H9 (cell line): Measurements from ENCODE around the gene ANTXR2. TPM values are rescaled to one million over a fixed set of nuclear protein-coding genes. Genes with fewer than 3 reads are reported as not detected.

ENCODE experiments used
- DNase-seq: peaks from one replicate; pipeline ENCODE4 v3.0.0-alpha.2; 2017
- H2AFZ ChIP-seq: one replicate; pipeline ENCODE4 v1.6.1; 2013; ENCODE audit warnings: mild to moderate bottlenecking, low read length, control low read depth, moderate library complexity
- H2AK5ac ChIP-seq: 2 replicates; pipeline ENCODE4 v1.6.1; 2013; ENCODE audit warnings: low read length, control low read depth, mixed read lengths; ENCODE audit not compliant: insufficient read length
- H2BK120ac ChIP-seq: one replicate; pipeline ENCODE4 v1.6.1; 2013; ENCODE audit warnings: low read depth, mild to moderate bottlenecking, low read length, control low read depth, inconsistent platforms; ENCODE audit not compliant: poor library complexity, severe bottlenecking
- H2BK12ac ChIP-seq: 2 replicates; pipeline ENCODE4 v1.6.1; 2013; ENCODE audit warnings: low read length, control low read depth, mixed read lengths, low read depth; ENCODE audit not compliant: insufficient read length
- H2BK15ac ChIP-seq: 2 replicates; pipeline ENCODE4 v1.6.1; 2013; ENCODE audit warnings: low read depth, low read length, control low read depth
- H2BK20ac ChIP-seq: one replicate; pipeline ENCODE4 v1.6.1; 2013; ENCODE audit warnings: low read depth, mild to moderate bottlenecking, low read length, control low read depth, inconsistent platforms; ENCODE audit not compliant: poor library complexity, severe bottlenecking
- H2BK5ac ChIP-seq: 2 replicates; pipeline ENCODE4 v1.6.1; 2013; ENCODE audit warnings: low read length, control low read depth, mixed read lengths; ENCODE audit not compliant: insufficient read length
- H3K14ac ChIP-seq: 2 replicates; pipeline ENCODE4 v1.6.1; 2013; ENCODE audit warnings: low read length, control low read depth; ENCODE audit not compliant: insufficient read depth
- H3K18ac ChIP-seq: 2 replicates; pipeline ENCODE4 v1.6.1; 2013; ENCODE audit warnings: low read depth, mild to moderate bottlenecking, mixed read lengths, low read length, control low read depth; ENCODE audit not compliant: insufficient read length
- H3K23ac ChIP-seq: 2 replicates; pipeline ENCODE4 v1.6.1; 2013; ENCODE audit warnings: low read length, control low read depth, mixed read lengths, low read depth; ENCODE audit not compliant: insufficient read length
- H3K23me2 ChIP-seq: 2 replicates; pipeline ENCODE4 v1.6.1; 2013; ENCODE audit warnings: low read depth, mild to moderate bottlenecking, mixed read lengths, low read length, control low read depth; ENCODE audit not compliant: insufficient read length, poor library complexity, severe bottlenecking
- H3K27ac ChIP-seq: 2 replicates; pipeline ENCODE4 v1.5.1; 2013; ENCODE audit warnings: low read length, control low read depth, mixed read lengths, low read depth; ENCODE audit not compliant: insufficient read length
- H3K27me3 ChIP-seq: 2 replicates; pipeline ENCODE4 v1.6.1; 2013; ENCODE audit warnings: low read length, control low read depth, inconsistent platforms; ENCODE audit not compliant: insufficient read depth
- H3K4ac ChIP-seq: 2 replicates; pipeline ENCODE4 v1.6.1; 2013; ENCODE audit warnings: low read depth, mild to moderate bottlenecking, control low read depth, inconsistent platforms, low read length, moderate library complexity
- H3K4me1 ChIP-seq: 2 replicates; pipeline ENCODE4 v1.6.1; 2013; ENCODE audit warnings: low read length, control low read depth, inconsistent platforms; ENCODE audit not compliant: insufficient read depth
- H3K4me2 ChIP-seq: 2 replicates; pipeline ENCODE4 v1.6.1; 2013; ENCODE audit warnings: low read length, control low read depth, mixed read lengths; ENCODE audit not compliant: insufficient read length, insufficient read depth
- H3K56ac ChIP-seq: 2 replicates; pipeline ENCODE4 v1.6.1; 2013; ENCODE audit warnings: low read depth, mild to moderate bottlenecking, mixed read lengths, low read length, control low read depth; ENCODE audit not compliant: insufficient read length
- H3K79me1 ChIP-seq: 2 replicates; pipeline ENCODE4 v1.6.1; 2013; ENCODE audit warnings: low read depth, mild to moderate bottlenecking, moderate library complexity, low read length, control low read depth, inconsistent platforms; ENCODE audit not compliant: insufficient read depth, poor library complexity, severe bottlenecking
- H3K79me2 ChIP-seq: 2 replicates; pipeline ENCODE4 v1.6.1; 2013; ENCODE audit warnings: low read length, control low read depth, inconsistent platforms; ENCODE audit not compliant: insufficient read depth
- H3K9ac ChIP-seq: 2 replicates; pipeline ENCODE4 v1.6.1; 2013; ENCODE audit warnings: low read length, control low read depth, mixed read lengths; ENCODE audit not compliant: insufficient read length; ENCODE audit errors: extremely low read depth
- H3K9me3 ChIP-seq: one replicate; pipeline ENCODE4 v1.6.1; 2013; ENCODE audit warnings: low read depth, low read length, inconsistent platforms; ENCODE audit not compliant: control insufficient read depth
- H3T11ph ChIP-seq: one replicate; pipeline ENCODE4 v1.6.1; 2013; ENCODE audit warnings: mild to moderate bottlenecking, low read length, control low read depth, inconsistent platforms
- H4K20me1 ChIP-seq: one replicate; pipeline ENCODE4 v1.6.1; 2013; ENCODE audit not compliant: control insufficient read depth, insufficient read length, insufficient read depth
- H4K5ac ChIP-seq: 2 replicates; pipeline ENCODE4 v1.6.1; 2013; ENCODE audit warnings: low read depth, mild to moderate bottlenecking, mixed read lengths, low read length, control low read depth; ENCODE audit not compliant: insufficient read length
- H4K8ac ChIP-seq: replicated peaks from 2 replicates; pipeline ENCODE4 v1.6.1; 2013; ENCODE audit warnings: low read length, control low read depth, mixed read lengths, low read depth; ENCODE audit not compliant: insufficient read length
- H4K91ac ChIP-seq: 2 replicates; pipeline ENCODE4 v1.6.1; 2013; ENCODE audit warnings: low read depth, mild to moderate bottlenecking, moderate library complexity, mixed read lengths, low read length, control low read depth; ENCODE audit not compliant: insufficient read length
- H3K27ac Mint-ChIP-seq, 3 experiments: 2 replicates in 2 of 3; 3 replicates in 1 of 3; pipeline ENCODE4 v1.8.0; 2020 to 2021; ENCODE audit warnings: mixed read lengths in 3 of 3, mild to moderate bottlenecking in 1 of 3, moderate library complexity in 1 of 3
- H3K27me3 Mint-ChIP-seq: 2 replicates; pipeline ENCODE4 v1.8.0; 2021; ENCODE audit warnings: low read depth, mild to moderate bottlenecking, moderate library complexity, mixed read lengths
- H3K36me3 Mint-ChIP-seq, 3 experiments: 2 replicates in 2 of 3; 3 replicates in 1 of 3; pipeline ENCODE4 v1.8.0; 2020 to 2021; ENCODE audit warnings: low read depth in 3 of 3, mixed read lengths in 3 of 3; ENCODE audit not compliant: insufficient read depth in 1 of 3
- H3K4me1 Mint-ChIP-seq, 2 experiments: 2 replicates each; pipeline ENCODE4 v1.8.0; 2020; ENCODE audit warnings: mixed read lengths in 2 of 2
- H3K4me3 Mint-ChIP-seq, 2 experiments: 2 replicates in 1 of 2; 3 replicates in 1 of 2; pipeline ENCODE4 v1.8.0; 2020 to 2021; ENCODE audit warnings: mild to moderate bottlenecking in 2 of 2, mixed read lengths in 2 of 2, moderate library complexity in 1 of 2
- H3K9me3 Mint-ChIP-seq, 2 experiments: 2 replicates in 1 of 2; 3 replicates in 1 of 2; pipeline ENCODE4 v1.8.0; 2020; ENCODE audit warnings: mild to moderate bottlenecking in 2 of 2, mixed read lengths in 2 of 2, moderate library complexity in 1 of 2
- CTCF ChIP-seq: fragments of 200-600 bp; sonication (generic); conservative IDR thresholded peaks from 3 replicates; pipeline ENCODE4 v1.8.0; 2021; ENCODE audit warnings: antibody characterized with exemption, mild to moderate bottlenecking
- total RNA-seq: library from RNA; stranded (reverse); gene quantifications from 2 replicates; pipeline ENCODE4 v1.2.1, GENCODE V29; 2021

Gene ANTXR2
- total RNA-seq, 1 experiment from 2014 or later, result 4.7 TPM

DNA sequence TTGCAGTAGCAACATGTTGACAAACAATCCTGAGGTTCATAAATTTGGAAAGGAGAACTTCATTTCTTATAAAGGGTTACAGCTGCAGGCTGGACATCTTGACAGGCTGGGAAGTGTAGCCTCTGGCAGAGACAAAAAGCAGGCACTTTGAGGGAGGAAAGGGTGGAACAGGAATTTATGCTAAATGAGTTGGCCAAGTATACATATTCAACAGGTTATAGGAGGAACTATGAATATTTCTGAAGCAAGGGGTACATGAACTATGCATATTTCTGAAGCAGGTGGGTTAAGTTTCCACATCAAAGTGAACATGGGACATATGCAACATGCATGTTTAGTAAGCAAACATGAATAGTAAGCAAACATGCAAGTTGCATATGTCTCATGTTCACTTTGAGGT, 1.6 kb upstream of the ANTXR2 start:
- H3K4me2 ChIP-seq, result no peak overlapping the region
- H2BK12ac ChIP-seq, result no peak overlapping the region
- no peaks in the 10 kb centered on the region for H3K79me2 ChIP-seq
- no peak overlapping the region for H4K8ac ChIP-seq
- no peak overlapping the region for H3T11ph ChIP-seq
- no peak overlapping the region for H2BK5ac ChIP-seq
- H3K4me3 Mint-ChIP-seq, result no peak overlapping the region; a peak in 1 of 5 replicates
- peaks cover 42% of the 10 kb centered on the region for H3K27me3 Mint-ChIP-seq
- H2AFZ ChIP-seq, result no peak overlapping the region
- no peak overlapping the region for H2BK20ac ChIP-seq
- no peak overlapping the region for H3K9ac ChIP-seq
- no peak overlapping the region for H2AK5ac ChIP-seq
- H3K79me1 ChIP-seq, result no peaks in the 10 kb centered on the region
- H3K9me3 Mint-ChIP-seq, result peaks cover 0 to 2% of the 10 kb centered on the region in 2 experiments; a peak in 3 of 5 replicates
- peaks cover 13 to 14% of the 10 kb centered on the region in 2 experiments for H3K4me1 Mint-ChIP-seq
- no peak for DNase-seq
- peaks cover 18% of the 10 kb centered on the region for H3K23me2 ChIP-seq
- TF ChIP-seq CTCF, result no peak
- no peaks in the 10 kb centered on the region; the same call in 1 of the 2 replicates for H3K4me1 ChIP-seq
- no peak overlapping the region for H3K23ac ChIP-seq
- H4K20me1 ChIP-seq, result no peaks in the 10 kb centered on the region
- no peak overlapping the region for H3K27ac ChIP-seq
- H3K4ac ChIP-seq, result no peak overlapping the region
- H3K9me3 ChIP-seq, result no peaks in the 10 kb centered on the region
- H2BK15ac ChIP-seq, result no peak overlapping the region
- no peak overlapping the region for H3K14ac ChIP-seq
- no peak overlapping the region for H4K5ac ChIP-seq
- H2BK120ac ChIP-seq, result no peak overlapping the region
- H4K91ac ChIP-seq, result no peak overlapping the region
- H3K27me3 ChIP-seq, result no peaks in the 10 kb centered on the region
- H3K27ac Mint-ChIP-seq, result no peak overlapping the region
- no peak overlapping the region for H3K56ac ChIP-seq
- H3K36me3 Mint-ChIP-seq, result peaks cover 0 to 4% (median 0%) of the 10 kb centered on the region in 3 experiments; a peak in 1 of 7 replicates
- H3K18ac ChIP-seq, result no peak overlapping the region
